Medulla oblongata (tissue), 1 donor: ENCODE measurements around the gene OGFR.

Source experiments
- DNase-seq: peaks from one replicate; pipeline ENCODE4 v3.0.0-alpha.2; 2015; ENCODE audit errors: extremely low spot score

Gene OGFR

GRCh38 chr20:62799873-62800272 is 4.8 kb upstream of the OGFR start:
- DNase-seq: no peak

DNA sequence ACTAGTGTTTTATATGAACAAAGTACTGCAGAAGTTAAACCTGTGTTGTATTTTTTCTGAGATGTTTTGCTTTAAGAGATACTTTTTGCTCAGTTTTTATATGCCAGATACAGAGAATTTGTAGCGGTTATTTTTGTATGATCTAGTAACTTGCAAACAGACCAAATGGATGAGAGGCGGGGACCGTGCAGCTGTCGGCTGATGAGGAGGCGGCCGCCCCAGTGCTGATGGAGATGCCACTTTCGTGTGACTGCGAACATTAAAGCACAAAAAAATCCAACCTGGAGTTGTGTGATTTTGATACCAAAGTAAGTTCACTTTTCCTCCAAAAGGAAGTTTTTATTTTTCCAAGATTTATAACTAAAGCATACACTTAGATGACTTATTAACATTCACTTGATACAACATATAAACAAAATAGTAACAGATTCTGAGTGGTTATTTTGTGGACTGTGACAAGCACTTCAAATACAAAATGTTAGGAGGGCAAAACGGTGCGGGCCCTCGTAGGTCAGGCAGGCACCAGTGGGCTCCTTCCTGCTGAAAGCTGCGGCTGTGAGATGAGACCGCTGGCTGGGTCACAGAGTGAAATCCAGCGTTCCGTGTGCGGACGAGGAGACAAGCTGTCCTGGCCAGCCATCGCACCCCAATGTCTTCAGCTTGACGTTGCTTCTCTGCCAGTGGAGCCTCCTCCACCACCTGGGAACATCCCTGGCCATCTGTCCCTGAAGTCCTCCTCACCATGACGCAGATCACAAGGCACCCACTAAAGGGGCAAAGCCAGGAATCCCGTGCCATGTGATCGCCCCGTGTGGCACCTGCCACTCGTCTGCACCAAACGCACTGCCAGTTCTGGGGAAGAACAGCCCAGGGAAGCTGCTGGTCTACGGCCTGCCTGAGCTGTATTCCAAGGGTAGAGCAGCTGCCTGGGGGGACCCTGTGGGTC is 4.0 kb upstream of the OGFR start:
- DNase-seq: no peak

DNA sequence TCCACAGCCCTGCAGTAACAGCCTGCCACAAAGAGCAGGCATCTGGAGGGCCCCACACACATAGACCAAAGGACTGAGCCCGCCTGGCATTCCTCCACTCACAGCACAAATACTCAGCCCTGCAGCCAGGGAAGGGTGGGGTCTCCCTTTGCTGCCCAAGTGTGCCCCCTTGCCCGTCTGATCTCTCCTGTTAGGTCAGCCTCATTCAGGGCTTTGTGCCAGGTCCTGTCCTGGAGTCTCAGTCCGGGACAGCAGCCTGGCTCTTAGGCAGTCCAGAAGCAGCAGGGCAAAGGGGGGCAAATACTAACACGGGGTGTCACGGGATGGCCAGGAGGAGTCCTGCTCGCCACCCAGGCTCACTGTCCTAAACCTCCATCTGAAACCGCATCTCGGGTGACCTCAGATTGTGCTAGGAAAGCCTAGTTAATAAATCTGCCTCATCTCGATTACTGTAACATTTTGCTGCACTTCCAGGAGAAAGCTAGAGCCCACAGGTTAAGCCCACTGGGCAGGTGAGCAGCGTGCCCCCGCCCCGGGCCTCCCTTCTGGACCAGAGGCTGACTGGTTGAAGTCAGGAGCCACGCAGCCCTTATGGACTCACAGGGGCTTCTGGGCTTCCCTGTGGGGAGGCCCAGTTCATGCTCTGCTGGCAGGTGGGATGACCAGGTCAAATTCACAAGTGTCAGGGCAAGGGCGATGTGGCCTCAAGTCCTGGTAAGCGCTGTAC is 3.2 kb upstream of the OGFR start:
- DNase-seq: no peak

- DNase-seq: peak; percentile 29
Observed at GRCh38 chr20:62802026-62802712, 2.5 kb upstream of the OGFR start.

GRCh38 chr20:62804021-62804626 is 511 bp upstream of the OGFR start:
- DNase-seq: peak; percentile 20

DNA sequence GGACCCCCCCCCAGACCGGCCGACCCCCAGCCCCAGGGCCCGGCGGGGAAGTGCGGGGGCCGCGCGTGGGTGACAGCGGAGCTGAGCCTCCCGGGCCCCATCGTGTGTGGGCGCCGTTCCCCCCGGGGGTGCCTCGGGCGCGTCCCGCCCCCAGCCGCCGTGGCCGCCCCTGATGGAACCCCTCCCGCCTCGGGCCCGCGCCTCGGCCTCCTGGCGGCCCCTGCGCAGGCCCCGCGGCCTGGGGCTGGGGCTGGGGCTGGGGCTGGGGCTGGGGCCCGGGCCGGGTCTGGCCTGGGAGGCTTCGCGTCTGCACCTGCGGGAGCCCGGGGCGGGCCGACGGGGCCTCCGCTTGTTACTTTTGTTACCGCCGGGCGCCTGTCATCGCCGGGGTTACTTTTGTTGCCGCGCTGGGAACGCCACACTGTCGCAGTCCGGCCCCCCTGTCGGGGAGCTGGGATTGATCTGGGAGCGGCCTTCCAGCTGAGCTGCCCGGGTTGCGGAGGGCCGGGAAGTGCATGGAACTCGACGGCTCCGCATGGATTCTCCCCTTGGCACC is 598 bp downstream of the OGFR start:
- no peak for DNase-seq

DNA sequence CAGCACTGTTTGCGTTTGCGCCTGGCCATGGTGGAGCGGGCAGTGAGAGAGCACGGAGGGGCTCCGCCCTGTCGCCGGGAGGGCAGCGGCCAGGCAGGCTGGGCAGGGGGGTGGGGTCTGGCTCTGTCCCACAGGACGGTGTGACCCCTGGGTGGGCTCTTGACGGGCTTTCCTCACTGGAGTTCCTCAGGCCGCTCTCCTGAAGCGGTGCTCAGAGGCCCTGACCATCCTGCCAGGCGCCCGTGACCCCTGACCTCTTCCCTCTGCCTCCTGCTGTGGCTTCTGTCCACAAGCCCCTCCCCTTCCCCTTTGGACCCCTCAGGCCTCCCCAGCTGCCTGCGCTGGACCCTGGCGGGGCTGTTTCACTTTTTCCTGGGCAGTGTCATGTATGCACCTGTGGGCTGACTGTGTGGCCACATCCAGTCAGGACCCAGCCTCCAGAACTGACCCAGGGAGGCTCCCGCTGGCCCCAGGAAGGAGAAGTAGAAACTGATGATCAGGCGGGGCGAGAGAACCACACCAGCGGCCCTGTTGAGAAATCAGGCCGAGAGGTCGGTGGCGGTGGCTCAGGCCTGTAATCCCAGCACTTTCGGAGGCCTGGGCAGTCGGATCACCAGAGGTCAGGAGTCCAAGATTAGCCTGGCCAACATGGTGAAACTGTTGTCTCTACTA is 1.2 kb downstream of the OGFR start:
- DNase-seq: peak; percentile 32

- DNase-seq: no peak
Observed at GRCh38 chr20:62806383-62807050, 1.9 kb downstream of the OGFR start.

DNA sequence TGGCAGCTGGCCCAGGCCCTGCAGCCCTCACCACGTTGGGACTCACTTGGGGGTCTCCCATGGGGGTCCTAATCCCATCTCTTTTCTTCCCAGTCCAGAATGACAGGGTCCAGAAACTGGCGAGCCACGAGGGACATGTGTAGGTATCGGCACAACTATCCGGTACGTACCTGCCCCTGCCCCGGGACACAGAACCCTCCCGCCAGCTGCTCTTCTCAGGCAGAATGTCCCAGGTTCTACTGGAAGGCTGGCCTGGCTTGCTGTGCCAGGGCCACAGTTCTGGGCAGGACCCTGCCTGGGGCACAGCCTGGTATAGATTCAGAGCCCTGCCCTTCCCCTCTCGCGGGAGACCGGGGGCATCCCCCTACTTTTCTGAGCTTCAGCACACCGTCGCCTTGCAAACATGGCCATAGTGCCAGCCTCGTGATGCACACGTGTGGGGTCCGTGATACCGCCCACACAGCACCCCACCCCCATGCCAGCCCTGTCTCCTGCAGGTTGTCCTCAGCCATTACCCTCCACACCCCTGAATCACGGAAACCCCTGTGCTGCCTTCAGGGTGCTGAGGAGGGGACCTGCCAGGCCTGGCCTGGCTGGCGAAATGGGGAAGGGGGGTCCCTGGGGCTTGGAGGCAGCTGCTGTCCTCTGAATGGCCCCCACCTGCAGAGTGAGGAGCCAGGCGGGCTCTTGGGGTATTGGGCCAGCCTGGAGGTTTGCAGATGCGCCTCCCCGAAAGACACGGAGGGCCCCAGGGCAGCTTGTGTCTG is 3.0 kb downstream of the OGFR start:
- no peak for DNase-seq

- DNase-seq: no peak
Observed at GRCh38 chr20:62808211-62808865, 3.7 kb downstream of the OGFR start.

GRCh38 chr20:62809530-62810428 is 5.1 kb downstream of the OGFR start:
- no peak for DNase-seq

- no peak for DNase-seq
Observed at GRCh38 chr20:62811320-62811719, 6.7 kb downstream of the OGFR start.

DNA sequence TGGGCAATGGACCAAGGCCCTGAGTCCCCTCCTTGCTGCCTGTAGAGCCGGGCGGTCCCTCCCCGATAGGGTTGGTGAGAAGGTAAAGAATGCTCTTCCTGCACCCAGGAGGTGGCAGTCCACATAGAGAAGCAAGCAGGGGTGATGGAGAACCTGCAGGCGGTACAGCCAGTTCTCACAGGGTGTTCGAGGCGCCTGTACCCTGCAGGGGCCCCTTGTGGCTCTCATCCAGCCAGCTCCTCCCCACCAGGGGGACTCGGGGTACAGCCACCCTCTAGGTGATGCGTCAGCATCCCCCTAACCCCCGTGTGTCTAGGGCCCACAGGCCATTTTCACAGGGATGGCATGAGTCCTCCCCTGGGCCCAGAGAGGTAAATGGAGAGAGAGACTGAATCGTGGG is 7.1 kb downstream of the OGFR start:
- DNase-seq: no peak

GRCh38 chr20:62812181-62812906 is 7.7 kb downstream of the OGFR start:
- DNase-seq: no peak

DNA sequence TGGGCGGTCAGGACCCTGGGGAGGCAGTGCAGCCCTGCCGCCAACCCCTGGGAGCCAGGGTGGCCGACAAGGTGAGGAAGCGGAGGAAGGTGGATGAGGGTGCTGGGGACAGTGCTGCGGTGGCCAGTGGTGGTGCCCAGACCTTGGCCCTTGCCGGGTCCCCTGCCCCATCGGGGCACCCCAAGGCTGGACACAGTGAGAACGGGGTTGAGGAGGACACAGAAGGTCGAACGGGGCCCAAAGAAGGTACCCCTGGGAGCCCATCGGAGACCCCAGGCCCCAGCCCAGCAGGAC is 8.2 kb downstream of the OGFR start:
- DNase-seq: no peak

- DNase-seq: no peak
Observed at GRCh38 chr20:62813588-62813987, 9.0 kb downstream of the OGFR start.

GRCh38 chr20:62814060-62814708 is 9.5 kb downstream of the OGFR start:
- DNase-seq: no peak
